NOMO-1 treated with DMSO at 0.1 percent for 48 hours (cell line): ENCODE data around the gene SMYD3.
"Not testable (repeated sequence)": the region's sequence is repeated elsewhere in the genome, so short reads cannot be mapped to it uniquely, and the experiment has no call there.

Experiments
- DNase-seq: peaks from one replicate; lab custom pipeline; 2025; ENCODE audit not compliant: unreplicated experiment; lab: John Stamatoyannopoulos, UW

SMYD3 gene

DNA sequence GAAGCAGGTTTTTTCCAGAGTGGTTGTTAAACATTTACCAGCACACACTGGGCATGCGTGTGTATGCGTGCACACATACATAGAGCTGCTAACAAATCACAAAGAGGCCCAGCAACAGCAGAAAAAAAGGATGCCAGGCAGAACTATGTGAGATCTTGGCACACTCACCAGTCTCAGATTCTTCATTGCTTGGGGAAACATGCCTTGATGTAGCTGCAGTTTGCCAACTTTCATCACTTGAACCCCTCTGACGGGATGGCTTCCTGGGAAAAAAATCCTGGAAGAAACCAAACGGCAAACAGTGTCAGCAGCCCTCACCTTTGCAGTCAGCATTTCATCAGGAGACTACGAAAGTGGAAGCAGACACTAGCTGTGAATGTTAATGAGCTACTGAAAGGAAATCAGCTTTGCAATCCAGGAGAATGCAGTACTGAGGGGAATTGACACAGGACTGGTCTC is 743.2 kb downstream of the SMYD3 start:
- no peak for DNase-seq

DNA sequence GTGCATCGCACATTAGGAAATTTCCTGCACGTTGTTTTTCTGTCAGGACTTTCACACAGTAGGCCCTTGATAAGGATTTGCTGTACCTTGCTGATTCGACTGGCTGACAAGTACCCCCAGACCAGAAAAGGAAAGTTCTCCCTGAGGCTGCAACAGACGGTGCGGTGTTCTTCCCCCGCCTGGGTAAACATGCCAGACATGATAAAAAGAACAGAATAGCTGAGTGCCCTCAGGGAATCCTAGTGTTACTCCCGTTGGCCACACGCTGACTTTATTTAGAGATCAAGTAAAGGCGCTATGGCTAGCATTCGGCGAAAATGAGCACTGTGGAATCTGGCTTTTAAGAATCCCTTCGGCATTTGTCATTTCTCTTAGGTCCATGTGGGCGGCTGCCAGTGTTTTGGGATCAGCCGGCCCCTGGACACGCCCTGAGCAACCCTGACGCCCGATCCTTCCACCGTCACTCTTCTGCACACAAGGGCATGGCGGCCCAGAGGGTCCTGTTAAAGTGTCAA is 744.6 kb downstream of the SMYD3 start:
- DNase-seq = no peak

DNA sequence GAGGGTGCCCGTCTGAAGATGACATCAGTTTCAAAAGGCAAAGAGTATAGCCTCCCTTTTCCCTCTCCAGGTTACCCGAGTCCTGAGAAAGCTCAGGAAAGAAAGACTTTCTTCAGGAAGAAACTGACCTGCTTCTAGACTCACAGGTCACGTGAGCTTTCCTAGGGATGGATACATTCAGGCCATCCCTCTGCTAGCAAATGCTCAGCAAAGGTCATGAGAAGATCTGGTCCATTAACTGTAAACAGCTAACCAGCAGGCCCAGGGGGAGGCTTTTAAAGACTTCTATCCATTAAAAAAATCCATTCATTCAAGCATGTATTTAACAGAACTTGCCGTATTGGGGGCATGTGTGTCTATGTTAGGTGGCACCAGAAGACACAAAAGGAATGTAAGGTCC is 746.8 kb downstream of the SMYD3 start:
- no peak for DNase-seq

DNA sequence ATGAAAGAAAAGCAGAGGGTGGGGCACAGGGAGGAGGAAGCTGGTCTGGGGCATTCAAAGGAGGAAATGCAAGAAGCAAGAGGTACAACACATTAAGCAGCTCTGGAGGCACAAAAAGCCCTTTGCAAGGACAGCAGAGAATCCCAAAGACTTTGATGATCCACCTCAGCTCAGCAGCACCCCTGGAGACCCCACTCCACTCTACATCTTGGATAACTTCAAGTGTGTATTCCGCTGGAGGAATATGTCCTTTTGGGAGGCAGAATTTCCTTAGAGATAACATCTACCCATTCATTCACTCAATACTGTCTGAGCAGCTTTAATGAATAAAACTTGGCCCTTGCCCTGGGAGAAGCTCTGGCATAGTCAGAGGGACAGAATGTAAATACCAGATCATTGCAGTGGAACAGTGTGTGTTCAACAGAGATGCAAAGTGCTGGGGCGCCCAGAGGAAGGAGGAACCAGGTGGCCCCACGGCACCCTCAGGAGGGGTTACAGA is 752.6 kb downstream of the SMYD3 start:
- no peak for DNase-seq

DNA sequence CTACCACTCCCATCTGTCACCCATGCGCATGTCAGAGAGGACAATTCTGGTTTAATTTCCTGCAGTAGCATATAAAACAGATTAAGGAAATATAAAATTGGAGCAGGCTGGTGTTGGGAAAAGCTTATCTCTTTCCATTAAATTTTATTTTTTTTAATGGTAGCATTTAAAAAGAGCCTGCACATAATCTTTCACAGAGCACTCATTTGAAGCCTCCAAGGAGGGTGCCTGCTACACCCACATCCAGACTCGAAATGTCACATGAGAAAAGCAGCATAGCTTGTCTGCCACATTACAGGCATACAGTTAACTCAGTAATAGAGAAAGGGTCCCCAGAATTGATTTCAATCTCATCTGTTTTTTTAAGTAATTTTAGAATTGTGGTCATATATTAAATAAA is 753.3 kb downstream of the SMYD3 start:
- DNase-seq = no peak

DNA sequence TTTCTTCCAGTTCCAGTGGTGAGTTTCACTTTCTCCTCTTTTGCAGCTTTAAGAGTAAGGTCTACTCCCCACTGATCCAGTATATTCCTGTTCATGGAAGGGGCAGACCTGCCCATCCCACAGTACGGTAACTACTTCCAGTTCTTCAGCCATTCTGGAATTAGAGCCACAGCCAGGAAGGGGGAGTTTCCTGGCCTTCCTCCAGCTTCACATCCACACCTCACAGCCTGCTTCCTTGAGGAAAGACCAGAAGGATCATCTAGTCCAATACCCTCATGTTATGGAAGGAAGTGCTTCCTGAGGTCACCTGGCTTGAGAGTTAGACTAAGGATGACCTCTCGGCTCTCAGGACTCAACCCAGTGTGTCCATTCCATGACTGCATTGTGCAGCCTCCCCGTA is 754.5 kb downstream of the SMYD3 start:
- DNase-seq = no peak

DNA sequence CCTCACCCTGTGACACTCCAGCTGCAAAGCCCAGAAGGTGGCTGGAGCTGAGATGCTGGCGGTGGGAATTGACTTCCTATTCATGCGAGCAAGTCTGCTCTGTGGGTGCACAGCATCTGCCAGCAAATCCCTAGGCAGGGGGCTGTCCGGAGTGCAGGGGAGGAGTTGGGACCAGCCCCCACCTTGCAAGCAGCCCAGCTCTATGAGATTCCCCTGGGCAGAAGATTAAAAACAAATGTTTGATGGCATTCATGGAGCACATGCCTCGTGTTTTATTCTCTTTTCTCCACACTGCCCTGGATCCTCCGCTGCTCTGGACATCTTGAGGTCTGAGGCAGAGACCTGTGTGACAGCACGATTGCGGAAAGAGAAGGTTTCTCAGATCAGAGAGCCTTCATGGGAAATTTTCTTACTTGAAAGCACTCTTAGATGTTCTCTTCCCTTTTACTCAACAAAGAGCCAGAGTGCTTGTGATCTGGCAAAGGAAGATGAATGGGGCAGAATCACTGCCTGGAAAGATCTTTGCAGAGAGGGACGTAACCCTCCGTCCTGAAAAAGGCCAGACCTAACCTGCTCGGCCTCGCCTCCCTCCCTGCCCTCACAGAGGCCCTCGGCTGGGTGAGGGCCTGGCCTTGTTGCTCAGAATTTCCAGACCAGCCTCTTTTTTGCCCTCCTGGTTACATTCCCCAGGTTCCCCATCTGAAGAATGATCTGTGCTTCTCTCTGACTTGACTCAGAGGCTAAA is 755.2 kb downstream of the SMYD3 start:
- DNase-seq = no peak

DNA sequence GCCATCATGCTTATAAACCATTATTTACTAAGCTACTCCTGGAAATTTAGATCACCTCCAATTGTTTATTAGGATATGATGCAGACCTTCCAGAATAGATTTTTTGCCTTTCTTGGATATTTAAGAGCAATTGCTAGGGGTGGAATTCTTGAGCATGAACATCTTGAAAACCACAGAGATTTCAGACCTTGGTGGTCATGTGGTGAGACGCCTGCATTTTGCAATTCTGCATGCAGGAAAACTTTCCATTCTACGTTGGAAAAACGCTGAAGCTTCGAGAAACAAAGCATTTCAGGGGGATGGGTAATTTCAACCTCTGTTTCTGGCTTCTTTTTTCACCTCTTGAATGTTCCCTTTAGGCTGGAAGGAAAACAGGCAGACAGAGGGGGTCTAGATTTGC is 756.0 kb downstream of the SMYD3 start:
- no peak for DNase-seq

DNA sequence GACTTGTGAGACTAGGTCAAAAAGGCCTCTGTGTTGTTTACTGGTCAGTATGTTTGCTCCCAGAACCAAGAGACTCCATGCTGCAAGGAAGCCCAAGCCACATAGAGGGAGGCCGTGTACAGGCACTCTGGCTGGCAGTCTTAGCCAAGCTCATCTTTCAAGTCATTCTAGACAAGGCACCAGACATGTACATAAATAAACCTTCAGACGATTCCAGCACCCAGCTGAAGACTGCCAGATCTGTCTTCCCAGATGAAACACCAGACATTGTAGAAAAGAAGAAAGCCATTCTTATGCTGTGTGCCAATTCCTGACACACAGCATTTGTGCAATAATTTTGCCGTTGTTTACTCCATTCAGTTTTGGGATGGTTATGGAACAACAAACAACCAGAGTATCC is 756.8 kb downstream of the SMYD3 start:
- no peak for DNase-seq

DNA sequence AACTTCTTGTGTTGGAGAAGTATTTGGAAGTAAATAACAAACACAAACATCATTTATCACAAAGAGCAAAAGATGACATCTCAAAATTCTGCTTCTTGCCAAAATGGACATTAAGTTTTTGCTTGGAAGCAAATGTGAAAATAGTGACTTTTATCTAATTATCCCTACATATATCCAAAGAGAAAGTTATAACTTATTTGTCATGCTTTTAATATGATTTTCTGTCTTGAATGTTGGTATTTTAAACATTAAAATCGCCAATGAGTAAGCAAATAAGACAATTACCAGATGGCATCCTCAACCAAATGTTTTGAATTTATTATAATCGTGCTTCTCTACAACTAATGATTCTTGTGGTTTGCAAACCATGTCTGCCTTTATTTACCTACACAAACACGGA is 758.0 kb downstream of the SMYD3 start:
- no peak for DNase-seq

DNA sequence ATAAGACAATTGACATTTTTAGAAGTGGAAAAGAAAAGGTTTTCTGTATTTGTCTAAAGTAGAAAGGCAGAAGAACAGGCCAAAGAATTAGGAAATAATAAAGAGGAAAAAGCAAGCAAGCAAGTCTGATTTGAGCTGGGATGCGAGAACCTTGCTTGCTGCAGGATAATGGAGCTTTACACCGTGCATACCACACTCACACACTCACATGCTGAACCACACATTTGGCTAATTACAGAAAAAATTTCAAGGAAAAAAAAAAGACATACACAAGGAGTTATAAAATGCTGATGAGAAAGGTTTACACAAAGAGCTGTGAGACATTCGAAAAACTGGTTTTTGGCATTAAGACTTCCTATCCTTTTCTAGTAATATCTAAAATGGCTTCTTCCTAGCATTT is 758.4 kb downstream of the SMYD3 start:
- DNase-seq = no peak

DNA sequence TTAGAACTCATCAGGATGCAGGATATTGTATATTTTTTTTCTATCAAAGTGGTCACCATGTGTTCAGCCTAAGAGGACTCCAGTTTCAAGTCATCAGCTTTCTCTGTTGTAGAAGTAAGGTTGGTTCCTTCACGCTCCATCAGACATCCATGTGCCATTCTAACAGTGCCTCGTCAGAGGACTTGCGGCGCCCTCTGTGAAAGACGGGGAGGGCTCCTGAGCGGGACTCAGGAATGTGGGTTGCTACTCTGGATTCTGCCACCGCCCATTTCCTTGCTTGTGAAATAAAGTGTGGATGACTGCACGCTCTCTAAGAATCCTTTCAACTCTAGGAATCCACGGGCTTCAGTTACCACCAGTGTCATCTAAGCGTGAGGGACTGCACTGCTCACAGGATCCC is 758.8 kb downstream of the SMYD3 start:
- DNase-seq = no peak

DNA sequence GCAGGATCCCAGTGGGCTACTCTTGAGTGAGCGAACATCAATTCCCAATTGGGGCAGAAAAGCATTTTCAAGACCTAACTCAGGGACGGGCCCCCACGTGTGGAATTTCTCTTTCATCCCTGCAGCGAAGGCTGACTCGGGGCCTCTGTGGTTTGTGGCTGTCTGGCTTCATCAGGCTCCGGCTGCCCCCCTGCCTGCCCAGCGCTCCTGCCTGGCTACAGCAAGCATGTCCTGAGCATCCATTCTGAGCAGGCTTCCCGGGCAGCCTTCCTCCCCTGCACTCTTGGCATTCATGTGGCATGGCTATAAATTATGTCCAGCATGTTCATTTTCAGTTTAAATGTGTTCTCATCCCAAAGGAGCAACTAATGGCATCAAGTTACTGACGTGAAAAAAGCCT is 764.2 kb downstream of the SMYD3 start:
- no peak for DNase-seq

DNA sequence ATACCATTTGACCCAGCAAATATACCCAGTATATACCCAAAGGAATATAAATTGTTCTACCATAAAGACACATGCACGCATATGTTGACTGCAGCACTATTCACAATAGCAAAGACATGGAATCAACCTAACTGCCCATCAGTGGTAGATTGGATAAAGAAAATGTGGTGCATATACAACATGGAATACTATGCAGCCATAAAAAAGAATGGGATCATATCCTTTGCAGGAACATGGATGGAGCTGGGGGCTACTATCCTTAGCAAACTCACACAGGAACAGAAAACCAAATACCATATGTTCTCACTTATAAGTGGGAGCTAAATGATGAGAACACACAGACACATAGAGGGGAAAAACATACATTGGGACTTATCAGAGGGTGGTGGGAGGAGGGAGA is 766.7 kb downstream of the SMYD3 start:
- DNase-seq = not testable (repeated sequence)

DNA sequence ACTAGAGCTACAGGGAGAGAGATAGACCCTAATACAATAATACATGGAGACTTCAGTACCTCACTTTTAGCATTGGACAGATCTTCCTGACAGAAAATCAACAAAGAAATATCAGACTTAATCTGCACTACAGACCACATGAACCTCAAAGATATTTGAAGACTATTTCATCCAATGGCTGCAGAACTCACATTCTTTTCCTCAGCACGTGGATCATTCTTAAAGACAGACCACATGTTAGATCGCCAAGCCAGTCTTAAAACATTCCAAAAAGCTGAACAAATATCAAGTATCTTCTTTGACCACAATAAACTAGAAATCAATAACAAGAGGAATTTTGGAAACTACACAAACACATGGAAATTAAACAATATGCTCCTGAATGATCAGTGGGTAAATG is 776.3 kb downstream of the SMYD3 start:
- DNase-seq = no peak

DNA sequence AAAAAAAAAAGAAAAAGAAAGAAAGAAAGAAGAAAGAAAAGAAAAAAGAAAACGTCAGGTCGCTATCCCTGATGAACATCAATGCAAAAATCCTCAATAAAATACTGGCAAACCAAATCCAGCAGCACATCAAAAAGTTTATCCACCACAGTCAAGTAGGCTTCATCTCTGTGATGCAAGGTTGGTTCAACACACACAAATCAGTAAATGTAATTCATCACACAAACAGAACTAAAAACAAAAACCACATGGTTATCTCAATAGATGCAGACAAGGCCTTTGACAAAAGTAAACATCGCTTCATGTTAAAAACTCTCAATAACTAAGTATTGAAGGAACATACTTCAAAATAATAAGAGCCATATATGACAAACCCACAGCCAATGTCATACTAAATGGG is 779.0 kb downstream of the SMYD3 start:
- not testable (repeated sequence) for DNase-seq

DNA sequence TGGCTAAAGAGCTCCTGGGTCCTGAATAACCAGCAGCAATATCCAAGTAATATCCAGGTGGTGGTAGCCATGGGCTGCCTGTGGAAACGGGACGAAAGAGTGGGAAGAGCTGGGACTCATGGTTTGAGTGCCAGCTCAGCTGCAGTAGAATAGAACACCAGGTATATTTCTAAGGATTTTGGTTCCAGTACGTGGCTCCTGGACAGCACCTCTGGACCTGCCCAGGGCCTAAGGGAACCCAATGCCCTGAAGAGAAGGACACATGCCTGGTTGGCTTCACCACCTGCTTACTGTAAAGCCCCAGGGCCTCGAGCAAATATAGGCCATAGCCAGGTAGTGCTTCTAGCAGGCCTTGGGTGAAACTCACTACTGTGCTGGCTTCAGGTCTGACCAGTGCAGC is 785.6 kb downstream of the SMYD3 start:
- no peak for DNase-seq

DNA sequence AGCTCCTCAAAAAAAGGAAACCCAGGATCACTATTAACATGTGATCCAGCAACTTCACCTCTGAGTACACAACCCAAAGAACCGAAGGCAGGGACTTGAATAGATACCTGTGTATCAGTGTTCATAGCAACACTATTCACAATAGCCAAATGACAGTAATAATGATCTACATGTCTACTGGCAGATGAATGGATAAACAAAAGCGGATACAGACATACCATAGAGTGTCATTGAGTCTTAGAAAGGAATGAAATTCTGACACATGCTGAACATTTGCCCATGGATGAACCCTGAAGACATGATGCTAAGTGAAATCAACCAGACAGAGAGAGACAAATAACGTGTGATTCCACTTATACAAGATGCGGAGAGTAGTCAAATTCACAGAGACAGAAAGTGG is 788.1 kb downstream of the SMYD3 start:
- DNase-seq = no peak

DNA sequence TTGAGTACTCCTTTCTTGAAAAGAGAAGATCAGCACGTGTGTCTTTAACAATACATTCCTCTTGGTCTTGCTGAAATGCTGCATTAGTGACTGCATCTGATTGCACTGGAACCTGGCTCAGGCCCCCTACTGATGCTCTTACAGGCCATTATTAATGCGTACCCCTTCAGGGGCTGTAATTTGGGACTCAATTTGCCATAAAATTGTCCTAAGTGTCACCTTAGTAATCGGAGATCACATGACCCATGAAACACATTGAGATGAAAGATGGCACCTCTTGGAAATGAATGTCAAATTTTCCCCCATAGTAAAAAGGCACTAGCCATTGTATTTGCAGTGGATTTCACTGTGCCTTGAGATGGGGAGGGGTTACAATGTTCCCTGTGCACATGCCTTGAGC is 789.0 kb downstream of the SMYD3 start:
- no peak for DNase-seq

DNA sequence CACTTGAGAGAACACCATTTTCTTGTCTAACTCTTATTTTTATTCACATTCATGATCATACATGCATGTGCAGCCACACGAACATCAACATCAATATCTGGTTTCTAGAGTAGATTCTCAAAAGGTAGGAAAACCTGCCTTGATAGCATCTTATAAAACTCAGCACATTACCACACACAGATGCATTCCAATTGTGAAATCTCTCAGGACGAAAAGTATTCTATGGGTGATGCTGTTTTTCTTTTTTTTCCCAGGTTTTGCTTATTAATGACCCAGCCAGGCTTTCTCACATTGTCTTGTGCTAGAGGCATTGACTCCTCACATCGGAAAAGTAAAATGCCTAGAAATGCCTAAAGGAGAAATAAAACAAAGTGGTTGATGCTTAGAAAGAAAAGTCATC is 789.5 kb downstream of the SMYD3 start:
- no peak for DNase-seq

DNA sequence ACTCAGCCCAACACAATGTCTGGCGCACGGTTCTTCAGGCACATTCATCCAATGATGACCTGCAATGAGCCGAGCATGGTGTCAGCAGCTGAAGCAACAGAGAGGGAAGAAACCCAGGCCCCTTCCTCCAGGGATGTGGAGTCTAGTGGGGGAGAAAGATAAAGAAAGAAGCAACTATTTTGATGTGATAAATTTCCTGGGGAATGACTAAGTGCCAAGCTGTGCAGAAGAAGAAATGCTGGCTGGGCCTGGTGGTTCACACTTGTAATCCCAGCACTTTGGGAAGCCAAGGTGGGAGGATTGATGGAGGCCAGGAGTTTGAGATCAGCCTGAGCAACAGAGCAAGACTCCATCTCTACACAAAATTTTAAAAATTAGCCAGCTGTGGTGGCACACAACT is 790.5 kb downstream of the SMYD3 start:
- no peak for DNase-seq

DNA sequence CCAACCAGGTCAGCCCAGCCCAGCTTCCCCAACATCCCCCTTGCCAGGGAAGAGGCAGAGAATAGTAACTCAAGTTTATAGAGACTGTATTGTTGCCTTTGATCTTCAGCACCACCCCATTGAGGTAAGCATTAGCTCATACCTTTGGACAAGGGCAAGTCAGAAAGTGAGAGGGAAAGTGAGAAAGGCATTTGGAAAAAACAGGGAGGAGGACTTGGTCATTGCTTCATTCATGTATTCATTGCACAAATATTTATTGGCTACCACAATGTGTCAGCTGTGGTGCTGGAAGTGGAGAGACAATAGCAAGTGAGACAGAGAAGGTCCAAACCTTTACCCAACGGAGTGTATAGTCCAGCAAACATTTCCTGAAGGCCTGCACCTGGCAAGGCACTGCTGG is 791.1 kb downstream of the SMYD3 start:
- DNase-seq = no peak

DNA sequence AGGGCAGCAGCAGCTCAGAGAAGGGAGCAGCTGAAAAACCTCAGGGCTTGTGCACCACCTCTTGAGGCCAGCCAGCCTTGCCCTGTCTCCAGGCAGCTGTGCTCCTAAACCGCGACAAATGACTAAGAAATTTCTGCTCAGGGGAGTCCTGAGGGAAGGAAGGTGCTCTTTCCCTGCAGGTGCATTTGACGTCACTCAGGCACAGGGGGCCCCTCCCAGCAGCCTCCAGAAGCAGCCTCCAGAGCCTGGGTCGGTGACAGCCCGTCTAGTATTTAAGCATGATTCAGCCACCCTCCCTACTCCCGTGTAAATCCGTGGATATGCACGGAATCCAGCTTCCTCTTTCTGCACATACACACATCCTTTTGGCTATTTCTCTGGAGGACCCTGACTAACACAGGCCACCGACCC is 791.8 kb downstream of the SMYD3 start:
- DNase-seq = no peak
